HG03432 (cell line): ENCODE measurements around the gene ACTA2.
A peak's percentile ranks its signal among the peaks of the same experiment; 100 is the strongest.

Source experiments
- ATAC-seq: cut with Tn5 transposase; IDR thresholded peaks from one replicate; pipeline ENCODE4 v1.9.1; 2021; ENCODE audit warnings: mild to moderate bottlenecking, moderate library complexity; ENCODE audit not compliant: unreplicated experiment

Gene ACTA2

GRCh38 chr10:88923520-88923919, 29.1 kb downstream of the ACTA2 start:
- no peak for ATAC-seq

GRCh38 chr10:88922041-88922440, 30.5 kb downstream of the ACTA2 start:
- no peak for ATAC-seq

GRCh38 chr10:88920986-88921593, 31.5 kb downstream of the ACTA2 start:
- no peak for ATAC-seq

GRCh38 chr10:88920198-88920597, 32.4 kb downstream of the ACTA2 start:
- ATAC-seq: no peak

- ATAC-seq: no peak
Observed at GRCh38 chr10:88919041-88919440, 33.5 kb downstream of the ACTA2 start.

GRCh38 chr10:88918191-88918905, 34.2 kb downstream of the ACTA2 start:
- no peak for ATAC-seq

GRCh38 chr10:88916986-88917385, 35.6 kb downstream of the ACTA2 start:
- no peak for ATAC-seq

- ATAC-seq: no peak
Observed at GRCh38 chr10:88916231-88916630, 36.3 kb downstream of the ACTA2 start.

GRCh38 chr10:88915781-88916180, 36.8 kb downstream of the ACTA2 start:
- no peak for ATAC-seq

GRCh38 chr10:88913788-88914187, 38.8 kb downstream of the ACTA2 start:
- no peak for ATAC-seq

- no peak for ATAC-seq
Observed at GRCh38 chr10:88913127-88913526, 39.4 kb downstream of the ACTA2 start.

GRCh38 chr10:88911851-88912250, 40.7 kb downstream of the ACTA2 start:
- no peak for ATAC-seq

GRCh38 chr10:88911116-88911515, 41.5 kb downstream of the ACTA2 start:
- no peak for ATAC-seq

- no peak for ATAC-seq
Observed at GRCh38 chr10:88908194-88908593, 44.4 kb downstream of the ACTA2 start.

GRCh38 chr10:88906921-88907320, 45.7 kb downstream of the ACTA2 start:
- ATAC-seq: no peak

- ATAC-seq: no peak
Observed at GRCh38 chr10:88903715-88904114, 48.9 kb downstream of the ACTA2 start.

GRCh38 chr10:88901984-88902789, 50.4 kb downstream of the ACTA2 start:
- peak; percentile 54 for ATAC-seq

GRCh38 chr10:88901206-88901983, 51.2 kb downstream of the ACTA2 start:
- peak; percentile 90 for ATAC-seq

GRCh38 chr10:88899886-88900285, 52.7 kb downstream of the ACTA2 start:
- no peak for ATAC-seq

- no peak for ATAC-seq
Observed at GRCh38 chr10:88898727-88899126, 53.8 kb downstream of the ACTA2 start.
